HG03095 (cell line): ENCODE measurements around the gene GNAO1.

Experiments used
- ATAC-seq: cut with Tn5 transposase; IDR thresholded peaks from one replicate; pipeline ENCODE4 v1.9.1; 2021; ENCODE audit warnings: moderate library complexity; ENCODE audit not compliant: unreplicated experiment

Gene GNAO1

GRCh38 chr16:56234737-56235136 lies 43.4 kb downstream of the GNAO1 start:
- ATAC-seq, result no peak

GRCh38 chr16:56237451-56237930 lies 46.2 kb downstream of the GNAO1 start:
- ATAC-seq, result no peak

GRCh38 chr16:56238188-56238587 lies 46.9 kb downstream of the GNAO1 start:
- ATAC-seq, result no peak

- ATAC-seq, result no peak
Observed at GRCh38 chr16:56241596-56241995, 50.3 kb downstream of the GNAO1 start.

- ATAC-seq, result no peak
Observed at GRCh38 chr16:56242740-56243139, 51.5 kb downstream of the GNAO1 start.

- no peak for ATAC-seq
Observed at GRCh38 chr16:56244612-56245011, 53.3 kb downstream of the GNAO1 start.

- no peak for ATAC-seq
Observed at GRCh38 chr16:56245197-56245596, 53.9 kb downstream of the GNAO1 start.

- ATAC-seq, result no peak
Observed at GRCh38 chr16:56246051-56246817, 54.9 kb downstream of the GNAO1 start.

GRCh38 chr16:56247018-56247417 lies 55.7 kb downstream of the GNAO1 start:
- ATAC-seq, result no peak

GRCh38 chr16:56247808-56248207 lies 56.5 kb downstream of the GNAO1 start:
- ATAC-seq, result no peak

GRCh38 chr16:56252835-56253234 lies 61.5 kb downstream of the GNAO1 start:
- ATAC-seq, result no peak

- ATAC-seq, result no peak
Observed at GRCh38 chr16:56255904-56256303, 64.6 kb downstream of the GNAO1 start.

GRCh38 chr16:56257239-56257638 lies 66.0 kb downstream of the GNAO1 start:
- ATAC-seq, result no peak

- ATAC-seq, result no peak
Observed at GRCh38 chr16:56257666-56258342, 66.5 kb downstream of the GNAO1 start.

- ATAC-seq, result no peak
Observed at GRCh38 chr16:56258508-56259424, 67.5 kb downstream of the GNAO1 start.

GRCh38 chr16:56259425-56259779 lies 68.1 kb downstream of the GNAO1 start:
- ATAC-seq, result no peak

- no peak for ATAC-seq
Observed at GRCh38 chr16:56260378-56261160, 69.3 kb downstream of the GNAO1 start.

- ATAC-seq, result no peak
Observed at GRCh38 chr16:56261656-56262055, 70.4 kb downstream of the GNAO1 start.

- no peak for ATAC-seq
Observed at GRCh38 chr16:56262148-56262547, 70.9 kb downstream of the GNAO1 start.

- ATAC-seq, result no peak
Observed at GRCh38 chr16:56262551-56263245, 71.4 kb downstream of the GNAO1 start.
